ENCODE data around the gene SHLD1.

SHLD1 gene

DNA sequence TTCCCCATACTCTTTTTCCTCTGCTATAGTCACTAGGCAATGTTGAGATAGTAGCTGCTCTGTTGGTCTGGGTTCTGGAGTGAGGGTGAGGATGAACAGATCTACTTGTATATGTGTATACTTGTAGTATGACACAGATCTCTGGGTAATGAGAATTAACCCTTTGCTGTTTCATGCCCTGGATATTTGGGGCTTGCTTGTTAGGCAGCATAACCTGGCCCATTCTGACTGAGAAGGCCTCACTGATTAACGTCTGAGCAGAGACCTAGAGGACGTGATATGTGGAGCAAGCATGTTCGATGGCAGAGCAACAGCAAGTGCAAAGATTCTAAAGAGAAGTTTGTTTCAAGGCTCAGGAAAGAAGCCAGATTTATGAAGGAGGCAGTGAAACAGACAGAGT is 105.7 kb downstream of the SHLD1 start:
- POLR2A ChIA-PET: no interaction called here

GRCh38 chr20:5859608-5860007 is 109.4 kb downstream of the SHLD1 start:
- no peak for DNase-seq
- ChIA-PET POLR2A (no interaction called here), CTCF (no interaction called here)
- H3K27me3 ChIP-seq (replicated peaks in 2 of 5; ENCODE audit: control insufficient read depth in 4 of 5, insufficient read depth in 5 of 5, low read length in 4 of 5): no peaks in the 10 kb centered on the region
- H3K4me1 ChIP-seq (ENCODE audit: control extremely low read depth in 1 of 4, control insufficient read depth in 4 of 4, insufficient read depth in 4 of 4, low read length in 3 of 4): peaks cover 0 to 10% (median 7%) of the 10 kb centered on the region in 4 experiments
- WGBS (ENCODE audit: insufficient coverage): 93% methylated on average over 2 of the region's 5 CpGs
- no peaks in the 10 kb centered on the region for H3K9me3 ChIP-seq (ENCODE audit: control extremely low read depth in 1 of 5, control insufficient read depth in 4 of 5, insufficient read depth in 2 of 5, low read depth in 1 of 5, low read length in 4 of 5)
- no peak overlapping the region for H3K4me3 ChIP-seq (ENCODE audit: control insufficient read depth in 1 of 7, extremely low read depth in 1 of 7, insufficient read depth in 4 of 7, low read depth in 2 of 7, low read length in 6 of 7)
- no peak overlapping the region for H3K27ac ChIP-seq (ENCODE audit: insufficient read depth in 1 of 2, low read depth in 1 of 2, low read length in 2 of 2, poor library complexity in 1 of 2, severe bottlenecking in 2 of 2)
- H3K36me3 ChIP-seq (ENCODE audit: control insufficient read depth in 4 of 4, insufficient read depth in 4 of 4, low read length in 3 of 4): no peaks in the 10 kb centered on the region

More for the DNA sequence above, 105.7 kb downstream of the SHLD1 start:
- DNase-seq: no peak
- no peaks in the 10 kb centered on the region for H3K4me1 ChIP-seq (ENCODE audit: control extremely low read depth in 1 of 4, control insufficient read depth in 4 of 4, insufficient read depth in 4 of 4, low read length in 3 of 4)
- no peak overlapping the region for H3K27ac ChIP-seq (ENCODE audit: insufficient read depth in 1 of 2, low read depth in 1 of 2, low read length in 2 of 2, poor library complexity in 1 of 2, severe bottlenecking in 2 of 2)
- CTCF ChIA-PET: no interaction called here
- H3K9me3 ChIP-seq (ENCODE audit: control extremely low read depth in 1 of 5, control insufficient read depth in 4 of 5, insufficient read depth in 2 of 5, low read depth in 1 of 5, low read length in 4 of 5): no peaks in the 10 kb centered on the region
- WGBS (ENCODE audit: insufficient coverage): 100% methylated on average over 3 of the region's 3 CpGs
- H3K36me3 ChIP-seq (ENCODE audit: control insufficient read depth in 4 of 4, insufficient read depth in 4 of 4, low read length in 3 of 4): no peaks in the 10 kb centered on the region
- no peak overlapping the region for H3K4me3 ChIP-seq (ENCODE audit: control insufficient read depth in 1 of 7, extremely low read depth in 1 of 7, insufficient read depth in 4 of 7, low read depth in 2 of 7, low read length in 6 of 7)
- H3K27me3 ChIP-seq (replicated peaks in 2 of 5; ENCODE audit: control insufficient read depth in 4 of 5, insufficient read depth in 5 of 5, low read length in 4 of 5): no peaks in the 10 kb centered on the region

- whole genome bisulfite sequencing (ENCODE audit: insufficient coverage): 70% methylated on average over 2 of the region's 3 CpGs
- H3K4me3 ChIP-seq (ENCODE audit: control insufficient read depth in 1 of 7, extremely low read depth in 1 of 7, insufficient read depth in 4 of 7, low read depth in 2 of 7, low read length in 6 of 7): no peak overlapping the region
- CTCF ChIA-PET: no interaction called here
- peaks cover 3 to 10% (median 7%) of the 10 kb centered on the region in 4 experiments for H3K4me1 ChIP-seq (ENCODE audit: control extremely low read depth in 1 of 4, control insufficient read depth in 4 of 4, insufficient read depth in 4 of 4, low read length in 3 of 4)
- H3K9me3 ChIP-seq (ENCODE audit: control extremely low read depth in 1 of 5, control insufficient read depth in 4 of 5, insufficient read depth in 2 of 5, low read depth in 1 of 5, low read length in 4 of 5): no peaks in the 10 kb centered on the region
- H3K27ac ChIP-seq (ENCODE audit: insufficient read depth in 1 of 2, low read depth in 1 of 2, low read length in 2 of 2, poor library complexity in 1 of 2, severe bottlenecking in 2 of 2): no peak overlapping the region
- DNase-seq: no peak
- POLR2A ChIA-PET: no interaction called here
- no peaks in the 10 kb centered on the region for H3K36me3 ChIP-seq (ENCODE audit: control insufficient read depth in 4 of 4, insufficient read depth in 4 of 4, low read length in 3 of 4)
- H3K27me3 ChIP-seq (replicated peaks in 2 of 5; ENCODE audit: control insufficient read depth in 4 of 5, insufficient read depth in 5 of 5, low read length in 4 of 5): no peaks in the 10 kb centered on the region
These were observed 112.5 kb downstream of the SHLD1 start for GRCh38 chr20:5862703-5863039.

DNA sequence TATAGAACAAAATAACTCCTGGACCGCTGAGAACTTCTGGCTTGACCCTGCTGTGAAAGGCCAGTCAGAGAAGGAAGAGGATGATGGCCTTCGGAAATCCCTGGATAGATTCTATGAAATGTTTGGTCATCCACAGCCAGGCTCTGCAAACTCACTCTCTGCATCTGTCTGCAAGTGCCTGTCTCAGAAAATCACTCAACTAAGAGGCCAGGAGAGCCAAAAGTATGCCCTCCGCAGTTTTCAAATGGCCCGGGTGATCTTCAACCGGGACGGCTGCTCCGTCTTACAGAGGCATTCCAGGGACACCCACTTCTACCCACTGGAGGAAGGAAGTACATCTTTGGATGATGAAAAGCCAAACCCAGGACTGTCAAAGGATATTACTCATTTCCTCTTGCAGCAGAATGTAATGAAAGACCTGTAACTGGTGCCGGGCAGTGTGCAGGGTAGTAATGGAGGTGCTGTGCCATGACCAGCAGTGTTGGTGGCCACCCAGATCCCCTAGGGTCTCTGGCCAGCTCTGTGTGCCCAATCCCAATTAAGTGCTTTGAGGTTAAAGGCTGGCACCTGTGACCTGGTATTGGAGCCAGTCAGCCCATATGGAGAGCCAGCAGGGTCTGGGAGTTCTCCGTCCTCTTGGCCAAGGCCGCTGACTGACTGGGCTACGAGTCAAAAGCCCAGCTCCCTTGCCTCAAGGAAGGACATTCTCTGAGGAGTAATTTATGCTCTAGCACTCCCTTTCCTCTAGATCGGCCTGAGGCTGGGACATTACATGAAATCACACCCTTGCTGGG is 113.0 kb downstream of the SHLD1 start:
- H3K27ac ChIP-seq (ENCODE audit: insufficient read depth in 1 of 2, low read depth in 1 of 2, low read length in 2 of 2, poor library complexity in 1 of 2, severe bottlenecking in 2 of 2): no peak overlapping the region
- H3K36me3 ChIP-seq (ENCODE audit: control insufficient read depth in 4 of 4, insufficient read depth in 4 of 4, low read length in 3 of 4): no peaks in the 10 kb centered on the region
- ChIA-PET POLR2A (no interaction called here), CTCF (no interaction called here)
- DNase-seq: peak; percentile 19 to 29 (median 22)
- no peaks in the 10 kb centered on the region for H3K9me3 ChIP-seq (ENCODE audit: control extremely low read depth in 1 of 5, control insufficient read depth in 4 of 5, insufficient read depth in 2 of 5, low read depth in 1 of 5, low read length in 4 of 5)
- H3K4me1 ChIP-seq (ENCODE audit: control extremely low read depth in 1 of 4, control insufficient read depth in 4 of 4, insufficient read depth in 4 of 4, low read length in 3 of 4): peaks cover 3 to 10% (median 7%) of the 10 kb centered on the region in 4 experiments
- WGBS (ENCODE audit: insufficient coverage): 71% methylated on average over 6 of the region's 12 CpGs
- H3K27me3 ChIP-seq (replicated peaks in 2 of 5; ENCODE audit: control insufficient read depth in 4 of 5, insufficient read depth in 5 of 5, low read length in 4 of 5): no peaks in the 10 kb centered on the region
- H3K4me3 ChIP-seq (ENCODE audit: control insufficient read depth in 1 of 7, extremely low read depth in 1 of 7, insufficient read depth in 4 of 7, low read depth in 2 of 7, low read length in 6 of 7): peak overlapping the region in 1 of 7 experiments; percentile 16

- ChIA-PET CTCF (no interaction called here), POLR2A (no interaction called here)
- WGBS (ENCODE audit: insufficient coverage): 98% methylated on average over 6 of the region's 6 CpGs
- peaks cover 3 to 10% (median 7%) of the 10 kb centered on the region in 4 experiments for H3K4me1 ChIP-seq (ENCODE audit: control extremely low read depth in 1 of 4, control insufficient read depth in 4 of 4, insufficient read depth in 4 of 4, low read length in 3 of 4)
- H3K36me3 ChIP-seq (ENCODE audit: control insufficient read depth in 4 of 4, insufficient read depth in 4 of 4, low read length in 3 of 4): no peaks in the 10 kb centered on the region
- DNase-seq: no peak
- H3K27ac ChIP-seq (ENCODE audit: insufficient read depth in 1 of 2, low read depth in 1 of 2, low read length in 2 of 2, poor library complexity in 1 of 2, severe bottlenecking in 2 of 2): no peak overlapping the region
- no peaks in the 10 kb centered on the region for H3K27me3 ChIP-seq (replicated peaks in 2 of 5; ENCODE audit: control insufficient read depth in 4 of 5, insufficient read depth in 5 of 5, low read length in 4 of 5)
- H3K9me3 ChIP-seq (ENCODE audit: control extremely low read depth in 1 of 5, control insufficient read depth in 4 of 5, insufficient read depth in 2 of 5, low read depth in 1 of 5, low read length in 4 of 5): no peaks in the 10 kb centered on the region
- H3K4me3 ChIP-seq (ENCODE audit: control insufficient read depth in 1 of 7, extremely low read depth in 1 of 7, insufficient read depth in 4 of 7, low read depth in 2 of 7, low read length in 6 of 7): no peak overlapping the region
These were observed 114.2 kb downstream of the SHLD1 start for GRCh38 chr20:5864428-5864827.

GRCh38 chr20:5864873-5865587 is 114.8 kb downstream of the SHLD1 start:
- CTCF ChIA-PET: no interaction called here
- Histone ChIP-seq H3K36me3 (ENCODE audit: control insufficient read depth in 4 of 4, insufficient read depth in 4 of 4, low read length in 3 of 4) (no peaks in the 10 kb centered on the region), H3K27ac (ENCODE audit: insufficient read depth in 1 of 2, low read depth in 1 of 2, low read length in 2 of 2, poor library complexity in 1 of 2, severe bottlenecking in 2 of 2) (no peak overlapping the region), H3K27me3 (replicated peaks in 2 of 5; ENCODE audit: control insufficient read depth in 4 of 5, insufficient read depth in 5 of 5, low read length in 4 of 5) (no peaks in the 10 kb centered on the region), H3K9me3 (ENCODE audit: control extremely low read depth in 1 of 5, control insufficient read depth in 4 of 5, insufficient read depth in 2 of 5, low read depth in 1 of 5, low read length in 4 of 5) (no peaks in the 10 kb centered on the region), H3K4me1 (ENCODE audit: control extremely low read depth in 1 of 4, control insufficient read depth in 4 of 4, insufficient read depth in 4 of 4, low read length in 3 of 4) (peaks cover 3 to 10% (median 7%) of the 10 kb centered on the region in 4 experiments), H3K4me3 (ENCODE audit: control insufficient read depth in 1 of 7, extremely low read depth in 1 of 7, insufficient read depth in 4 of 7, low read depth in 2 of 7, low read length in 6 of 7) (no peak overlapping the region)
- peak; percentile 31 to 69 (median 69) for DNase-seq
- POLR2A ChIA-PET: no interaction called here
- WGBS (ENCODE audit: insufficient coverage): 100% methylated on average over 7 of the region's 10 CpGs

GRCh38 chr20:5865604-5866003 is 115.4 kb downstream of the SHLD1 start:
- Histone ChIP-seq H3K36me3 (ENCODE audit: control insufficient read depth in 4 of 4, insufficient read depth in 4 of 4, low read length in 3 of 4) (no peaks in the 10 kb centered on the region), H3K9me3 (ENCODE audit: control extremely low read depth in 1 of 5, control insufficient read depth in 4 of 5, insufficient read depth in 2 of 5, low read depth in 1 of 5, low read length in 4 of 5) (no peaks in the 10 kb centered on the region), H3K27ac (ENCODE audit: insufficient read depth in 1 of 2, low read depth in 1 of 2, low read length in 2 of 2, poor library complexity in 1 of 2, severe bottlenecking in 2 of 2) (no peak overlapping the region), H3K4me1 (ENCODE audit: control extremely low read depth in 1 of 4, control insufficient read depth in 4 of 4, insufficient read depth in 4 of 4, low read length in 3 of 4) (peaks cover 3 to 10% (median 7%) of the 10 kb centered on the region in 4 experiments), H3K27me3 (replicated peaks in 2 of 5; ENCODE audit: control insufficient read depth in 4 of 5, insufficient read depth in 5 of 5, low read length in 4 of 5) (no peaks in the 10 kb centered on the region), H3K4me3 (ENCODE audit: control insufficient read depth in 1 of 7, extremely low read depth in 1 of 7, insufficient read depth in 4 of 7, low read depth in 2 of 7, low read length in 6 of 7) (no peak overlapping the region)
- POLR2A ChIA-PET: no interaction called here
- no peak for DNase-seq
- 50% methylated on average over 1 of the region's 2 CpGs for WGBS (ENCODE audit: insufficient coverage)
- CTCF ChIA-PET: no interaction called here
